Keratinocyte (primary cell): Measurements from ENCODE around the gene GCK.

ENCODE experiments used
- CTCF ChIP-seq, 3 experiments: IDR thresholded peaks in 1 of 3; conservative IDR thresholded peaks in 1 of 3; optimal IDR thresholded peaks in 1 of 3; 2 replicates in 2 of 3; 3 replicates in 1 of 3; pipeline versions ENCODE3 to v1.5.1; 2011; ENCODE audit warnings: low read length in 3 of 3, mild to moderate bottlenecking in 3 of 3, moderate library complexity in 2 of 3, control low read depth in 1 of 3, inconsistent platforms in 1 of 3; ENCODE audit not compliant: insufficient read depth in 2 of 3; ENCODE audit errors: extremely low read depth in 1 of 3
- EZH2 ChIP-seq: IDR thresholded peaks from one replicate; pipeline ENCODE4 v1.6.1; 2012; ENCODE audit warnings: inconsistent platforms, mild to moderate bottlenecking, low read length, moderate library complexity

GRCh38 chr7:44105832-44106231 is 83.4 kb downstream of the GCK start:
- TF ChIP-seq CTCF (optimal IDR thresholded peaks at IDR 0.05 in 1 of 3, IDR thresholded peaks at IDR 0.05 in 1 of 3, conservative IDR thresholded peaks at IDR 0.05 in 1 of 3; ENCODE audit: extremely low read depth in 1 of 3, insufficient read depth in 2 of 3, low read length in 3 of 3) (no peak), EZH2 (no peak)
